A549 (cell line): ENCODE results near the gene ADO. TPM values are rescaled to one million over a fixed set of nuclear protein-coding genes. Genes with fewer than 3 reads are reported as not detected.

ENCODE experiments used
- ATAC-seq, 2 experiments: fragments of 200-7000 bp in 1 of 2; fragments of >200 bp in 1 of 2; cut with Nextera tagmentation in 1 of 2; cut with Tn5 transposase in 1 of 2; 3 replicates each; pipeline versions ENCODE4 v1.8.0 to v1.9.1; 2018 to 2020; ENCODE audit warnings: mild to moderate bottlenecking in 1 of 2, moderate library complexity in 1 of 2
- CTCF ChIA-PET: fragments of 300-600 bp; sonication (Branson Sonifier 250); formaldehyde crosslinking; extraction: SDS; loops from one replicate; lab custom pipeline; 2021; ENCODE audit warnings: antibody characterized with exemption, inconsistent platforms; lab: Yijun Ruan, JAX
- POLR2A ChIA-PET: fragments of 350-600 bp; formaldehyde crosslinking; extraction: SDS; loops from one replicate; lab custom pipeline; 2021; ENCODE audit warnings: antibody characterized with exemption, inconsistent platforms; lab: Yijun Ruan, JAX
- DNase-seq, 2 experiments: peaks; one replicate each; pipeline versions ENCODE4 v3.0.0 to v3.0.0-alpha.2; 2011 to 2016; ENCODE audit warnings: low read depth in 1 of 2, low spot score in 1 of 2
- FAIRE-seq: peaks from 2 replicates; lab custom pipeline; 2011; peaks lifted over from hg19 to GRCh38; lab: Jason Lieb, UNC
- H3K27ac ChIP-seq, 2 experiments: fragments of >200 bp; sonication (Bioruptor Twin); formaldehyde crosslinking; 3 replicates each; pipeline ENCODE4 v1.5.1; 2016 to 2017
- H3K4me1 ChIP-seq: fragments of >200 bp; sonication (Bioruptor Twin); formaldehyde crosslinking; 3 replicates; pipeline ENCODE4 v1.6.1; 2016
- H3K4me2 ChIP-seq: fragments of >200 bp; sonication (Bioruptor Twin); formaldehyde crosslinking; 3 replicates; pipeline ENCODE4 v1.6.1; 2016
- H3K4me3 ChIP-seq: fragments of >200 bp; sonication (Bioruptor Twin); formaldehyde crosslinking; 3 replicates; pipeline ENCODE4 v1.5.1; 2016
- H3K9me3 ChIP-seq: fragments of >200 bp; sonication (Bioruptor Twin); formaldehyde crosslinking; 3 replicates; pipeline ENCODE4 v1.6.1; 2016
- CBX2 ChIP-seq: fragments of 200-600 bp; sonication (generic); IDR thresholded peaks from 2 replicates; pipeline ENCODE4 v1.6.1; 2016; ENCODE audit warnings: low read depth, mild to moderate bottlenecking, borderline replicate concordance
- FOSB ChIP-seq: fragments of 250-450 bp; sonication (Bioruptor Pico); IDR thresholded peaks from 2 replicates; pipeline ENCODE4 v1.5.0; 2020; ENCODE audit warnings: mild to moderate bottlenecking, moderate library complexity
- KDM1A ChIP-seq: fragments of 200-600 bp; sonication (generic); IDR thresholded peaks from 2 replicates; pipeline ENCODE4 v1.6.1; 2016; ENCODE audit warnings: low read depth, mild to moderate bottlenecking
- KDM5A ChIP-seq: fragments of 200-600 bp; sonication (generic); IDR thresholded peaks from 2 replicates; pipeline ENCODE4 v1.6.1; 2016; ENCODE audit warnings: antibody characterized with exemption, mild to moderate bottlenecking
- NFE2L2 ChIP-seq: fragments of 150-350 bp; conservative IDR thresholded peaks from 2 replicates; pipeline ENCODE4 v1.6.1; 2014; ENCODE audit warnings: low read length
- NPAS2 ChIP-seq: fragments of 250-450 bp; sonication (Bioruptor Pico); IDR thresholded peaks from 2 replicates; pipeline ENCODE4 v1.8.0; 2022; ENCODE audit warnings: mild to moderate bottlenecking, moderate library complexity, borderline replicate concordance
- NR3C1 ChIP-seq: fragments of >200 bp; sonication (Bioruptor Twin); formaldehyde crosslinking; IDR thresholded peaks from 3 replicates; pipeline ENCODE4 v1.6.1; 2017
- PHF8 ChIP-seq: fragments of 200-600 bp; sonication (generic); IDR thresholded peaks from 2 replicates; pipeline ENCODE4 v1.6.1; 2016; ENCODE audit warnings: low read depth, mild to moderate bottlenecking, antibody characterized with exemption, moderate library complexity, borderline replicate concordance
- RAD21 ChIP-seq, 2 experiments: fragments of >200 bp in 1 of 2; sonication (Bioruptor Twin) in 1 of 2; formaldehyde crosslinking in 1 of 2; IDR thresholded peaks in 1 of 2; conservative IDR thresholded peaks in 1 of 2; 2 replicates in 1 of 2; 3 replicates in 1 of 2; pipeline ENCODE4 v1.6.1; 2012 to 2018; ENCODE audit warnings: inconsistent platforms in 1 of 2
- SMC3 ChIP-seq: fragments of >200 bp; sonication (Bioruptor Twin); formaldehyde crosslinking; IDR thresholded peaks from 3 replicates; pipeline ENCODE4 v1.6.1; 2018; ENCODE audit warnings: inconsistent platforms
- ZFP36 ChIP-seq: fragments of 450-650 bp; IDR thresholded peaks from 2 replicates; pipeline ENCODE4 v1.6.1; 2014; ENCODE audit warnings: borderline replicate concordance; ENCODE audit not compliant: partially characterized antibody
- ZNF302 ChIP-seq: fragments of 250-450 bp; sonication (Bioruptor Pico); IDR thresholded peaks from 2 replicates; pipeline ENCODE4 v1.9.0; 2021; ENCODE audit warnings: inconsistent platforms, mild to moderate bottlenecking, moderate library complexity
- WGBS: methylation state at CpG from one replicate; pipeline ENCODE4 v1.1.6; 2017; ENCODE audit errors: missing lambda C conversion rate; 5-methylcytosine and 5-hydroxymethylcytosine counted together
- polyA plus RNA-seq, 4 experiments: library from polyadenylated mRNA; depleted of rRNA in 3 of 4; stranded (reverse); fragments of >200 nt; fragmentation: RNase III in 1 of 4; extraction: RNeasy Plus Mini Kit Qiagen cat#74134 plus additional on column Dnase treatment in 1 of 4; gene quantifications; 2 replicates in 3 of 4; 3 replicates in 1 of 4; pipeline ENCODE4 v1.2.3, GENCODE V29; 2011 to 2017
- TF ChIP-seq, protein P1 (sequence below): IDR thresholded peaks from 2 replicates; pipeline ENCODE4 v1.6.1; 2012
- TF ChIP-seq, protein P2 (sequence below): fragments of 250-450 bp; sonication (Bioruptor Pico); IDR thresholded peaks from 2 replicates; pipeline ENCODE4 v1.5.0; 2021; ENCODE audit warnings: mild to moderate bottlenecking, moderate library complexity, borderline replicate concordance
- TF ChIP-seq, protein P3 (sequence below): fragments of 150-350 bp; IDR thresholded peaks from 2 replicates; pipeline ENCODE4 v1.6.1; 2014; ENCODE audit warnings: low read depth, mild to moderate bottlenecking, low read length
- TF ChIP-seq, protein P4 (sequence below): IDR thresholded peaks from 2 replicates; pipeline ENCODE4 v1.6.1; 2012; ENCODE audit warnings: low read depth, borderline replicate concordance
- TF ChIP-seq, protein P5 (sequence below): fragments of 200-600 bp; sonication (generic); IDR thresholded peaks from 2 replicates; pipeline ENCODE4 v1.6.1; 2016; ENCODE audit warnings: antibody characterized with exemption, mild to moderate bottlenecking, moderate library complexity
- TF ChIP-seq, protein P6 (sequence below): fragments of >200 bp; sonication (Bioruptor Twin); formaldehyde crosslinking; IDR thresholded peaks from 2 replicates; pipeline ENCODE4 v1.6.1; 2016

The ADO gene
- polyA plus RNA-seq, 2 of the 4 experiments (the other 2 are of a cell fraction): 18.8 to 23.2 TPM

DNA sequence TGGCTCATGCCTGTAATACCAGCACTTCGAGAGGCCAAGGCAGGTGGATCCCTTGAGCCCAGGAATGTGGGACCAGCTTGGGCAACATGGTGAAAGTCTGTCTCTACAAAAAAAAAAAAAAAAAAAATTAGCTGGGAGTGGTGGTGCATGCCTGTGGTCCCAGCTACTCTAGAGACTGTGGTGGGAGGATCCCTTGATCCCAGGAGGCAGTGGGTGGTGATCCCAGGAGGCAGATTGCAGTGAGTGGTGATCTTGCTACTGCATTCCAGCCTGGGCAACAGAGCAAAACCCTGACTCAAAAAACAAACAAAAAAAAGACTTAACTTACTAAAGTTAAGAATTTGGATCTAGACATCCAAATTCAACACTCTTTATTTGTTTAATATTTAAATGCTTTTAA lies 10.2 kb upstream of the ADO start (continued):
- TF ChIP-seq NPAS2 (CRISPR knock-in tag) (no peak), PHF8 (no peak), NFE2L2 (no peak)
- TF ChIP-seq, protein P1, sequence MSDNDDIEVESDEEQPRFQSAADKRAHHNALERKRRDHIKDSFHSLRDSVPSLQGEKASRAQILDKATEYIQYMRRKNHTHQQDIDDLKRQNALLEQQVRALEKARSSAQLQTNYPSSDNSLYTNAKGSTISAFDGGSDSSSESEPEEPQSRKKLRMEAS: no peak

DNA sequence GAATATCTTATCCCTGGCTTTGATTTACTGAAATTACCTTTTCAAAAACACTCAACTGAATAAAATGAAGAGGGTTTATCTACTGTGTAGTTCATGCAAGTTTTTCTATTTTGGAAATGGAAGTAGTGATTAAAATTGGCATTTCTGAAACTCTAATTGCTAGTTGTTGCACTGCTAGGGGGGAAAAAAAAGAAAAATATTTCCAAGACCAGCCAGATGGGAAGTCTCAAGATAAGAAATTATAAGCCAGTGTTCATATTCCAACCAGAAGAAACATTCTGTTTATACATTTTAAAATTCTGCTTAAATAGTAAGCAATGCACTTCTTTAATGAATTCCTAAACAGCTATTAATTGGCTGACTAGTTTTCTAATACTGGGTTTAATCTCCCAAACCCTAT lies 9.4 kb upstream of the ADO start:
- ChIA-PET CTCF (no interaction called here), POLR2A (no interaction called here)
- DNase-seq (no peak), ATAC-seq (no peak), FAIRE-seq (no peak)
- no peak overlapping the region for H3K27ac ChIP-seq
- H3K4me1 ChIP-seq: no peaks in the 10 kb centered on the region
- no peak overlapping the region for H3K4me3 ChIP-seq
- H3K4me2 ChIP-seq: no peak overlapping the region
- H3K9me3 ChIP-seq: no peaks in the 10 kb centered on the region
- no peak for TF ChIP-seq KDM1A
- TF ChIP-seq NFE2L2: no peak
- TF ChIP-seq, protein P2, sequence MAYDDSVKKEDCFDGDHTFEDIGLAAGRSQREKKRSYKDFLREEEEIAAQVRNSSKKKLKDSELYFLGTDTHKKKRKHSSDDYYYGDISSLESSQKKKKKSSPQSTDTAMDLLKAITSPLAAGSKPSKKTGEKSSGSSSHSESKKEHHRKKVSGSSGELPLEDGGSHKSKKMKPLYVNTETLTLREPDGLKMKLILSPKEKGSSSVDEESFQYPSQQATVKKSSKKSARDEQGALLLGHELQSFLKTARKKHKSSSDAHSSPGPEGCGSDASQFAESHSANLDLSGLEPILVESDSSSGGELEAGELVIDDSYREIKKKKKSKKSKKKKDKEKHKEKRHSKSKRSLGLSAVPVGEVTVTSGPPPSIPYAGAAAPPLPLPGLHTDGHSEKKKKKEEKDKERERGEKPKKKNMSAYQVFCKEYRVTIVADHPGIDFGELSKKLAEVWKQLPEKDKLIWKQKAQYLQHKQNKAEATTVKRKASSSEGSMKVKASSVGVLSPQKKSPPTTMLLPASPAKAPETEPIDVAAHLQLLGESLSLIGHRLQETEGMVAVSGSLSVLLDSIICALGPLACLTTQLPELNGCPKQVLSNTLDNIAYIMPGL: no peak
- TF ChIP-seq ZFP36: no peak
- TF ChIP-seq, protein P3, sequence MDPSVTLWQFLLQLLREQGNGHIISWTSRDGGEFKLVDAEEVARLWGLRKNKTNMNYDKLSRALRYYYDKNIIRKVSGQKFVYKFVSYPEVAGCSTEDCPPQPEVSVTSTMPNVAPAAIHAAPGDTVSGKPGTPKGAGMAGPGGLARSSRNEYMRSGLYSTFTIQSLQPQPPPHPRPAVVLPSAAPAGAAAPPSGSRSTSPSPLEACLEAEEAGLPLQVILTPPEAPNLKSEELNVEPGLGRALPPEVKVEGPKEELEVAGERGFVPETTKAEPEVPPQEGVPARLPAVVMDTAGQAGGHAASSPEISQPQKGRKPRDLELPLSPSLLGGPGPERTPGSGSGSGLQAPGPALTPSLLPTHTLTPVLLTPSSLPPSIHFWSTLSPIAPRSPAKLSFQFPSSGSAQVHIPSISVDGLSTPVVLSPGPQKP: no peak
- TF ChIP-seq, all 56 proteins: peak for 0

DNA sequence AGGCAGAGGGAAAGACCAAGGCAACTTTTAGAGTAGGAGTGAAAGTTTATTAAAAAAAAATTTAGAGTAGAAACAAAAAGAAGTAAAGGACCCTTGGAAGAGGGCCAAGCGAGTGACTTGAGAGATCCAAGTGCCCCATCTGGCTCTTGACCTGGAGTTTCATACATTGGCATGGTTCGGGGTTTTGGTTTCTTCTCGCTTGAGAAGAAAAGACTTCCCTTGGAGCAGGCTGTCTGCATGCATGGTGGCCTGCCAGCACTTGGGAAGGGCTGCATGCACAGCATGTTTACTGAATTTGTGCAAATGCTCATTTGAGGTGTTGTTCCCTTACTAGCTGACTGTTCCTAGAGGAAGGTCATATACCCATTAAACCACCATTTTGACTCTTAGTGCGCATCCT lies 8.8 kb upstream of the ADO start:
- Histone ChIP-seq H3K27ac (no peak overlapping the region), H3K4me2 (no peak overlapping the region), H3K9me3 (no peaks in the 10 kb centered on the region), H3K4me3 (no peak overlapping the region), H3K4me1 (no peaks in the 10 kb centered on the region)
- CTCF ChIA-PET: interaction anchor here (1.2 kb wide), 1 partner anchor 185 kb away, joined by 3 read pairs; no protein-coding TSS in a partner anchor
- DNase-seq: no peak
- POLR2A ChIA-PET: no interaction called here
- TF ChIP-seq RAD21 (conservative IDR thresholded peaks at IDR 0.05 in 1 of 2, IDR thresholded peaks at IDR 0.05 in 1 of 2) (no peak), KDM5A (no peak), NR3C1 (no peak), ZNF302 (CRISPR knock-in tag) (no peak), FOSB (no peak), SMC3 (no peak), CBX2 (no peak)
- TF ChIP-seq, protein P4, sequence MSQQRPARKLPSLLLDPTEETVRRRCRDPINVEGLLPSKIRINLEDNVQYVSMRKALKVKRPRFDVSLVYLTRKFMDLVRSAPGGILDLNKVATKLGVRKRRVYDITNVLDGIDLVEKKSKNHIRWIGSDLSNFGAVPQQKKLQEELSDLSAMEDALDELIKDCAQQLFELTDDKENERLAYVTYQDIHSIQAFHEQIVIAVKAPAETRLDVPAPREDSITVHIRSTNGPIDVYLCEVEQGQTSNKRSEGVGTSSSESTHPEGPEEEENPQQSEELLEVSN: no peak
- TF ChIP-seq, protein P1: no peak
- TF ChIP-seq, protein P5, sequence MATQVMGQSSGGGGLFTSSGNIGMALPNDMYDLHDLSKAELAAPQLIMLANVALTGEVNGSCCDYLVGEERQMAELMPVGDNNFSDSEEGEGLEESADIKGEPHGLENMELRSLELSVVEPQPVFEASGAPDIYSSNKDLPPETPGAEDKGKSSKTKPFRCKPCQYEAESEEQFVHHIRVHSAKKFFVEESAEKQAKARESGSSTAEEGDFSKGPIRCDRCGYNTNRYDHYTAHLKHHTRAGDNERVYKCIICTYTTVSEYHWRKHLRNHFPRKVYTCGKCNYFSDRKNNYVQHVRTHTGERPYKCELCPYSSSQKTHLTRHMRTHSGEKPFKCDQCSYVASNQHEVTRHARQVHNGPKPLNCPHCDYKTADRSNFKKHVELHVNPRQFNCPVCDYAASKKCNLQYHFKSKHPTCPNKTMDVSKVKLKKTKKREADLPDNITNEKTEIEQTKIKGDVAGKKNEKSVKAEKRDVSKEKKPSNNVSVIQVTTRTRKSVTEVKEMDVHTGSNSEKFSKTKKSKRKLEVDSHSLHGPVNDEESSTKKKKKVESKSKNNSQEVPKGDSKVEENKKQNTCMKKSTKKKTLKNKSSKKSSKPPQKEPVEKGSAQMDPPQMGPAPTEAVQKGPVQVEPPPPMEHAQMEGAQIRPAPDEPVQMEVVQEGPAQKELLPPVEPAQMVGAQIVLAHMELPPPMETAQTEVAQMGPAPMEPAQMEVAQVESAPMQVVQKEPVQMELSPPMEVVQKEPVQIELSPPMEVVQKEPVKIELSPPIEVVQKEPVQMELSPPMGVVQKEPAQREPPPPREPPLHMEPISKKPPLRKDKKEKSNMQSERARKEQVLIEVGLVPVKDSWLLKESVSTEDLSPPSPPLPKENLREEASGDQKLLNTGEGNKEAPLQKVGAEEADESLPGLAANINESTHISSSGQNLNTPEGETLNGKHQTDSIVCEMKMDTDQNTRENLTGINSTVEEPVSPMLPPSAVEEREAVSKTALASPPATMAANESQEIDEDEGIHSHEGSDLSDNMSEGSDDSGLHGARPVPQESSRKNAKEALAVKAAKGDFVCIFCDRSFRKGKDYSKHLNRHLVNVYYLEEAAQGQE: no peak
- TF ChIP-seq, protein P6, sequence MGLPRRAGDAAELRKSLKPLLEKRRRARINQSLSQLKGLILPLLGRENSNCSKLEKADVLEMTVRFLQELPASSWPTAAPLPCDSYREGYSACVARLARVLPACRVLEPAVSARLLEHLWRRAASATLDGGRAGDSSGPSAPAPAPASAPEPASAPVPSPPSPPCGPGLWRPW: no peak
- no peak for FAIRE-seq
- 57% methylated on average over 4 of the region's 4 CpGs for whole genome bisulfite sequencing
- ATAC-seq: no peak
